DOHH2 (cell line): ENCODE data around the gene ALPL.
"Not testable (repeated sequence)": the region's sequence is repeated elsewhere in the genome, so short reads cannot be mapped to it uniquely, and the experiment has no call there.

ENCODE experiments used
- H3F3A ChIP-seq: fragments of 200-600 bp; sonication (generic), shearing (Covaris generic); 2 replicates; pipeline ENCODE4 v1.6.0; 2016; ENCODE audit warnings: antibody characterized with exemption, mild to moderate bottlenecking; ENCODE audit not compliant: control insufficient read depth, insufficient read depth
- H3K27ac ChIP-seq: fragments of 200-600 bp; sonication (generic); 2 replicates; pipeline ENCODE4 v1.5.1; 2014; ENCODE audit warnings: low read depth, mild to moderate bottlenecking, low read length, moderate library complexity
- H3K27me3 ChIP-seq: fragments of 200-600 bp; sonication (generic); 2 replicates; pipeline ENCODE4 v1.6.1; 2014; ENCODE audit warnings: mild to moderate bottlenecking, low read length, mixed read lengths; ENCODE audit not compliant: control insufficient read depth
- H3K36me3 ChIP-seq: fragments of 200-600 bp; sonication (generic); 2 replicates; pipeline ENCODE4 v1.6.1; 2014; ENCODE audit warnings: mild to moderate bottlenecking, low read length, moderate library complexity, mixed read lengths; ENCODE audit not compliant: control insufficient read depth
- H3K4me1 ChIP-seq: fragments of 200-600 bp; sonication (generic); 2 replicates; pipeline ENCODE4 v1.6.1; 2014; ENCODE audit warnings: mild to moderate bottlenecking, low read length, mixed read lengths; ENCODE audit not compliant: control insufficient read depth
- H3K4me2 ChIP-seq: fragments of 200-600 bp; sonication (generic); 2 replicates; pipeline ENCODE4 v1.6.0; 2014; ENCODE audit warnings: mild to moderate bottlenecking, low read length, moderate library complexity
- H3K4me3 ChIP-seq: fragments of 200-600 bp; sonication (generic); 2 replicates; pipeline ENCODE4 v1.5.1; 2014; ENCODE audit warnings: mild to moderate bottlenecking, low read length, mixed read lengths
- H3K79me2 ChIP-seq: fragments of 200-600 bp; sonication (generic); 2 replicates; pipeline ENCODE4 v1.6.1; 2014; ENCODE audit warnings: mild to moderate bottlenecking, low read length, mixed read lengths; ENCODE audit not compliant: control insufficient read depth
- H3K9me2 ChIP-seq: fragments of 200-600 bp; sonication (generic); replicated peaks from 2 replicates; pipeline ENCODE4 v1.6.1; 2014; ENCODE audit warnings: mild to moderate bottlenecking, low read length, mixed read lengths; ENCODE audit not compliant: control insufficient read depth
- H3K9me3 ChIP-seq: fragments of 200-600 bp; sonication (generic); 2 replicates; pipeline ENCODE4 v1.6.1; 2014; ENCODE audit warnings: antibody characterized with exemption, low read length, mixed read lengths; ENCODE audit not compliant: control insufficient read depth, insufficient read depth
- H4K20me1 ChIP-seq: fragments of 200-600 bp; sonication (generic); 2 replicates; pipeline ENCODE4 v1.6.0; 2014; ENCODE audit warnings: low read depth, mild to moderate bottlenecking, antibody characterized with exemption, low read length, moderate library complexity; ENCODE audit not compliant: control insufficient read depth, insufficient read depth
- CTCF ChIP-seq: fragments of 200-600 bp; sonication (generic); IDR thresholded peaks from one replicate; pipeline ENCODE4 v1.5.1; 2014; ENCODE audit warnings: antibody characterized with exemption, mild to moderate bottlenecking, low read depth, low read length; ENCODE audit not compliant: poor library complexity, severe bottlenecking
- EZH2phosphoT487 ChIP-seq: fragments of 200-600 bp; sonication (generic); IDR thresholded peaks from 2 replicates; pipeline ENCODE4 v1.6.1; 2017; ENCODE audit warnings: borderline replicate concordance, mild to moderate bottlenecking, antibody characterized with exemption, low read length, moderate library complexity, mixed read lengths

Gene ALPL

GRCh38 chr1:21565285-21565684 lies 56.1 kb downstream of the ALPL start:
- Histone ChIP-seq H3F3A (no peaks in the 10 kb centered on the region), H3K4me2 (no peak overlapping the region), H3K9me3 (no peaks in the 10 kb centered on the region), H3K27me3 (peaks cover 5% of the 10 kb centered on the region; the same call in 1 of the 2 replicates), H3K79me2 (no peaks in the 10 kb centered on the region), H3K4me3 (no peak overlapping the region), H4K20me1 (no peaks in the 10 kb centered on the region), H3K9me2 (no peaks in the 10 kb centered on the region), H3K27ac (no peak overlapping the region), H3K36me3 (no peaks in the 10 kb centered on the region), H3K4me1 (no peaks in the 10 kb centered on the region)
- TF ChIP-seq EZH2phosphoT487 (no peak), CTCF (no peak)

- not testable (repeated sequence) for H3K4me3 ChIP-seq, H3F3A ChIP-seq, H4K20me1 ChIP-seq, H3K27me3 ChIP-seq, H3K79me2 ChIP-seq, H3K4me1 ChIP-seq, H3K9me3 ChIP-seq, H3K36me3 ChIP-seq, H3K4me2 ChIP-seq, H3K9me2 ChIP-seq, H3K27ac ChIP-seq
Observed at GRCh38 chr1:21566361-21566760, 57.1 kb downstream of the ALPL start.

- no peaks in the 10 kb centered on the region for H3K36me3 ChIP-seq
- no peaks in the 10 kb centered on the region for H3K9me3 ChIP-seq
- no peak overlapping the region for H3K4me2 ChIP-seq
- peaks cover 5% of the 10 kb centered on the region; the same call in 1 of the 2 replicates for H3K27me3 ChIP-seq
- no peak overlapping the region for H3K27ac ChIP-seq
- H3K4me1 ChIP-seq: no peaks in the 10 kb centered on the region
- H3F3A ChIP-seq: no peaks in the 10 kb centered on the region
- H4K20me1 ChIP-seq: no peaks in the 10 kb centered on the region
- no peaks in the 10 kb centered on the region for H3K79me2 ChIP-seq
- TF ChIP-seq EZH2phosphoT487 (no peak), CTCF (no peak)
- no peaks in the 10 kb centered on the region for H3K9me2 ChIP-seq
- H3K4me3 ChIP-seq: no peak overlapping the region
Observed at GRCh38 chr1:21567241-21568005, 58.2 kb downstream of the ALPL start.

GRCh38 chr1:21568006-21568746 lies 59.0 kb downstream of the ALPL start:
- H3K9me2 ChIP-seq: no peaks in the 10 kb centered on the region
- H3K4me3 ChIP-seq: no peak overlapping the region
- TF ChIP-seq CTCF (no peak), EZH2phosphoT487 (no peak)
- H3K27ac ChIP-seq: no peak overlapping the region
- no peaks in the 10 kb centered on the region for H4K20me1 ChIP-seq
- peaks cover 5% of the 10 kb centered on the region; the same call in 1 of the 2 replicates for H3K27me3 ChIP-seq
- no peak overlapping the region for H3K4me2 ChIP-seq
- no peaks in the 10 kb centered on the region for H3K79me2 ChIP-seq
- H3K4me1 ChIP-seq: no peaks in the 10 kb centered on the region
- H3K36me3 ChIP-seq: no peaks in the 10 kb centered on the region
- H3K9me3 ChIP-seq: no peaks in the 10 kb centered on the region
- H3F3A ChIP-seq: no peaks in the 10 kb centered on the region
